Stimulated activated CD8-positive, alpha-beta memory T cell treated with anti-CD3 and anti-CD28 coated beads, Interleukin-4, amount 100 ng/mL, for 24 hours (primary cell): ENCODE results near the gene FAM117A.
"Not testable (repeated sequence)": the region's sequence is repeated elsewhere in the genome, so short reads cannot be mapped to it uniquely, and the experiment has no call there.

Experiments
- DNase-seq: peaks from one replicate; pipeline ENCODE4 v3.0.0-alpha.2; 2020; ENCODE audit warnings: low read depth

The FAM117A gene

DNA sequence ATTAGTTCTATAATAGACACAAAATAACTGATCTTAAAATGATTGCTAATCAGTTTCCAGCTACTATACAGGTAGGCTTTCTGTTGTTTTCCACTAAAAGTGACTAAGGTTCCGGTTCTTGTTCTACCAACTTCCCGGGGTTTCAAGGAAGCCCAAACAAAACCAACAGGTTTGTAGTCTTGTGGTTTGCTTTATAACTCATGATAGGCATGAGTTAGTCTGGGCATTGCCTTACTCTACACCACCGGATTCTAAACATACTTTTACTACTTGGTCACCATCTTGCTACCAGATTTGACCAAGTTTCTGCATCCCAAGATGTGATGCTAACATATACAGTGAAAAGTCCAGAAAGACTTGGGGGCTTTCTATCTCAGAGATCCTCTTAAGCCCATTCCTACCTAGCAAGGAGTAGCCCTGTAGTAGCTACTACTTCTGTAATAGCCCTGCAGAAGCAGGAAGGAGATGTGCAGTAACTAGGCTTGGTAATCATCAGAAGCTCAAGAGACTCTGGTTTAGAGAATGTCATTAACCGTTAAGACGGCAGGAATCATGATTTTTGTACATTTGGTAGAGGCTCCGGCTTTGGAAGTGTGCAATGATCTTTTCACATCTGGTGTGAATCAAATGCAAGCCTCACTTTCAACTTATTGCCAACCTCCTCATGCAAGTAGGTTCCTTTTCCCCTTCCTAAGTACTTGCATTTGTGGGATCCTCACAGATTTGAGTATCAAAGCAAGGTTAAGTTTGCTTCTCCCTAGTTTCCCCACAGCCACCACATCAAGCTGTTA, 1.6 kb downstream of the FAM117A start:
- DNase-seq, result no peak

- DNase-seq, result no peak
These were observed 2.9 kb downstream of the FAM117A start for GRCh38 chr17:49760932-49761558.

- DNase-seq, result no peak
These were observed 3.6 kb downstream of the FAM117A start for GRCh38 chr17:49760296-49760695.

DNA sequence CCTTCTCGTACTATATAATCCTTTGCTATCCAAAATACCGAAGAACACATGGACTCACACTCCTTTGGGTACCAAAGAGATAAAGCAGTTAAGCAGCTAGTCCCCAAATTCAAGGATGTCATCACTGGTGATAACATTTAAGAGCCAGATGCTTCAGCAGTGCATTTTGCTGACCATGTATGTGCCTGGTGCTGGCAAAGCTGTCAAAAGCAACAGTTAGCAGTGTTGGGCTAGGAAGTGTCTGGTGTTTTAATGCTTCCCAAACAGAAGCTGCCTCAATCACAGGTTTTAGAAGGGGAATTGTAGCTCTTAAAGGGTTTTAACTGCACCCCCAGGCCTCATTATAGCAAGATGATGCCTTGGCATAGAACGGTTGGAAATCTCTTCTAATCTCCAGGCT, 4.7 kb downstream of the FAM117A start:
- DNase-seq, result no peak

GRCh38 chr17:49758464-49759010, 5.4 kb downstream of the FAM117A start:
- not testable (repeated sequence) for DNase-seq

GRCh38 chr17:49757151-49757777, 6.7 kb downstream of the FAM117A start:
- DNase-seq, result no peak

DNA sequence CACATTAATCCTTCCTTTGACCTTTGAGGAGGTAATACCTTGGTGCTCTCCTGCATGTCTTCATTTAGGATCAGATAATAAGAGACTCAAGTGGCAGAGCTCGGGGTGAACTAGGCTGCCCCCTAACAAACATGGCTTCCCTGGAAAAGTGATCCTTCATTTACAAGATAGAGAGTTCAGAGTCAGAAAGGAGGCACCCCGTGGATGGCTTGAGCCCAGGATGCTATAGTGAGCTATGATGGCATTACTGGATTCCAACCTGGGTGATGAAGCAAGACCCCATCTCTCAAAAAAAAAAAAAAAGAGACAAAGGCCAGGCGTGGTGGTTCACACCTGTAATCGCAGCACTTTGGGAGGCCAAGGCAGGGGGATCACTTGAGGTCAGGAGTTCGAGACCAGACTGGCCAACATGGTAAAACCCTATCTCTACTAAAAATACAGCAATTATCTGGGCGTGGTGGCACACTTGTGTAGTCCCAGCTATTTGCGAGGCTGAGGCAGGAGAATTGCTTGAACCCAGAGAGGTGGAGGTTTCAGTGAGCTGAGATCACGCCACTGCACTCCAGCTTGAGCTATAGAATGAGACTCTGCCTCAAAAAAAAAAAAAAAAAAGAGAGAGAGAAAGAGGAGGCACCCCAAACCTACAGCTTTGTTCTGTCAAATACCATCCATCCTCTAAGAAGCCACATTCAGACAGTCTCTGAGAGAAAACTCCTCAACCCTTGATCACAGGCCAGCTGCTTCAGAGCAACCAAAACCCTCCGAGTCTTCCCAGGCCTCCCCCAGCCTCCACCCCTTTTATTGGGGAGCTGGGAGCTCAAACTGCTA, 7.4 kb downstream of the FAM117A start:
- DNase-seq, result no peak

GRCh38 chr17:49755663-49756283, 8.2 kb downstream of the FAM117A start:
- DNase-seq, result no peak

DNA sequence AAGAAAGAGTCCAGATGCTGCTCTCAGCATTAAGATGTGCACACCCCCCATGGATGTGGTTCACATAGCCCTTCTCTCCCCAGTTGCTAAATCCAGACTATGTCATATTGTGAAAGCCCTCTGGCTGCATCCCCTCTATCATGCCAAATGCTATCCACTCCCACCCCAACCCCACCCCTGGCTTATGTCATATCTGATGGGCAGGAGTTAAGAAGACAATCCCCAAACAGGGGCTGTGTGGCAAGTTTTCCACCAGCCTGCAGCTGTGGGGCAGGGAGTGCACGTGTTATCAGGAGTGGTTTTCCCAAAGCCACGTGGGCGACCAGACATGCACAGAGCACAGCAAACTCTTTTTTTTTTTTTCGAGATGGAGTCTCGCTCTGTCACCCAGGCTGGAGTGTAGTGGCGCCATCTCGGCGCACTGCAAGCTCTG, 10.0 kb downstream of the FAM117A start:
- no peak for DNase-seq

DNA sequence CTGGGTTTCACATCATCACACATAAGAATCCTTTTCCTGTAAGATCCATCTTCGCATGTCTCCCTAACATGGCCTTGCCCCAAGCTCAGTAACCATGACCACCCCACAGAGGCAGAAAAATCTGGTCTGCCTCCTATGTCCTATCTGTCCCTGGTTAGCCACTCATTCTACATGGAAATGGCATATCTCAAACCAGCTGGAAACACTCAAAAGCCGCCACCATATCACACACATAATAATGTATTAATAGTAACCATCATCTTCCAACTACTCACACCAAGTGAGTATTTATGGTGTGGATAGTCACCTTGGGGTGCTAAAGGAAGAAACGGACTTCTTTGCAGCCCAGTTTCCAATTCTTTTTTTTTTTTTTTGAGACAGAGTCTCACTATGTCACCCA, 11.4 kb downstream of the FAM117A start:
- no peak for DNase-seq

GRCh38 chr17:49749730-49750129, 14.2 kb downstream of the FAM117A start:
- no peak for DNase-seq

DNA sequence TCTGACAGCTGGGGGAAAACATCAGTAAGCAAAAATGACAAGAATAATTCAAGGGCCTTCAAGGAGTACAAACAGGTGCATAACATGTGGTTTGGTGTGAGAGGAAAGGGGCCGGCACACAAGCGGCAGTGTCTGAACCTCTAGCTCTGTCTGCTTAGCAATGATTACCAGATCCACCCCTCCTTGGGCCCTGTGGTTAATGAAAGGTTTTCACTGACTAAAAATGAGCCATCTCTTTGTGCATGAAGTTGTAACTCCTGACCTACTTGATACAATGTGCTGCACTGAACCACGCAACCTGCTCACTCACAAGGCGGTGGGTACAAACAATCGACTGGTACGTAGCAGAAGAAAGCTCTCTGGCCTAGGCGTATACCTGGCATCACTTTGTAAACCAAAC, 15.1 kb downstream of the FAM117A start:
- DNase-seq, result peak; percentile 44

GRCh38 chr17:49748223-49748622, 15.7 kb downstream of the FAM117A start:
- no peak for DNase-seq

DNA sequence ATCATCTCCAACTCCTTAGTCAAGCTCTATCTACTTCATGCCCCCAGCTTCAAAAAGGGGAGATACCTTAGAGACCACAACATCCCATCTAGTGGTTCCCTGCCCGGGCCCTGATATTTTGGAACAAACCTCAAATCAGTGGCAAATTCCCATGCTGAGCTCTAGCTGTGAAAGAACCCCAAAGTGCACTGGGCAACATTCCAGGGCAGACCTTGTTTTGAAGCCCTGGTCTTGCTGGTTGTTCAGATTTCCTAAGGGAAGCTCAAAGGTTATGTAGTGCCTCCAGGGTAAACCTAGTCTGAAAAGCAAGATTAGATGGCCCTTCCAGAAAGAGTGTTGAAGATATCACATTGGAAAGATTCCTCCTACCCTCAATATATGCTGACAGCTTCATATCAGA, 16.3 kb downstream of the FAM117A start:
- no peak for DNase-seq

DNA sequence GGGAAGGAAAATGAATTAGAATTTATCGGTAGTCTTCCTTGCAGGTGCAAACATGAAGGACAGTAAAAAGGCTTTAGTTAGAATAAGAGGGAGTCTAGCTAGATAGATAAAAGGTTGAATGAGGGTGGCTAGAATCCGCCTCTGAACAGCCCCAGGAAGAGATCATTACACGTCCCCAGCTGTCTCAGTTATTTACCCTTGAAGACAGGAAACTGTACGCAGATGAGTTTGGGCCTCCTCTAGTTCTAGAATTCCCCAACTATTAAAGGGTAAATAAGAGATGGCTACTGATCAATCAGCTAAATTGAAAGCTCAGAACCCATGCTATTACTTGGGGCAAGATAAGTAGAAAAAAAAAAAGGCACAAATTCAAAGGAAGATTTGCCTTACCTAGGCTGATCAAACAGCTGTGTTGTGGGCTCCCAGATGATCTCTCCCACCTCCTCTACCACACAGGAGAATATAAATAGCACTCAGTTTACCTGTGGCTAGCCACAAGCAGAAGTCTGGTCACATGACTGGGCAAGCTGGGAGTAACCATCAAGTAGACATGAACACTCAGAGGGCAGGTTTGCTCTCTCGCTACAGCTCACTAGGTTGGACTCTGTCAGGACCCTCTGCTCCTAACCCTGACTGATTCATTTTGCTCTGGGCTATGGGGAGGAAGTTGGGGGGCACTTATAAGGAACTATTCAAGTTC, 17.0 kb downstream of the FAM117A start:
- DNase-seq, result no peak

DNA sequence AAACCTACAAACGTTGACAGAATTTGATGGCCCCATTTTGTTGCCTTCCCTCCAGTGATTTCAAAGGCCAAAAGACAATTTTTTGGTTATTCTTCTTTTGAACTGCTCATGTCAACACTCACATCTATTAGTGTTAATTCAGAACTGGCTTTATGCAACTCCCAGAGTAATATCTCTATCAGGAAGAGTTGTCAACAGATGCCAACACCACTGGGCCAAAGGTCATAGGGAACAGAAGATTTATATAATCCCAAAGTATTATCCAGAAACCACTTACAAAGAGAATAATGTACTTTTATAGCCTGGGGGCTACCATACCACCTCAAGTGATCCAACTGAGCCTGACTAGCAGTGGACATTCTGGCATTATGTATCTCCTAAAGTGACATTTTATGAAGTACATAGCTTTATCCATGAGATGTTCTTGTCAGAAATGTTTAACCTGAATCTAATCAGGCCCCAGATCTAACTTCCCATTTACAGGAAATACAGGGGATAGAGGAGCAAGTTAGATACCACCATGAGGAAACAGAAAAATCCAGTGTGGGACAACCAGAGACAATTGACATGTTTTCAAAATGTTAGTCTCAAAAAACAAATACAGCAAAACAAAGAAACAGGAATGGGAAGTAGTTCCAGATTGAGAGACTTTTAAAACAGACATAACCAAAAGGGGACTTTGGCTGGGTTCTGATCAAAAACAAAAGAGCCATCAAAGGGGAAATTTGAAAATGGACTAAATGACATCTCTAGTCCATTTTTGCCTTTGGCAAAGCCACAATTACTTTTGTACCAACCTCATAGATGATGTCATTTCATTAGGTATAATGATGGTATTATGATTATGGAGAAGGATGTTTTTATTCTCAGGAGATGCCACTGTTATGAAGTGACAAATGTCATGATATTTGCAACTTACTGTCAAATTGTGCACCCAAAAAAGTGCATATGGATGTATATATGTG, 18.5 kb downstream of the FAM117A start:
- no peak for DNase-seq

DNA sequence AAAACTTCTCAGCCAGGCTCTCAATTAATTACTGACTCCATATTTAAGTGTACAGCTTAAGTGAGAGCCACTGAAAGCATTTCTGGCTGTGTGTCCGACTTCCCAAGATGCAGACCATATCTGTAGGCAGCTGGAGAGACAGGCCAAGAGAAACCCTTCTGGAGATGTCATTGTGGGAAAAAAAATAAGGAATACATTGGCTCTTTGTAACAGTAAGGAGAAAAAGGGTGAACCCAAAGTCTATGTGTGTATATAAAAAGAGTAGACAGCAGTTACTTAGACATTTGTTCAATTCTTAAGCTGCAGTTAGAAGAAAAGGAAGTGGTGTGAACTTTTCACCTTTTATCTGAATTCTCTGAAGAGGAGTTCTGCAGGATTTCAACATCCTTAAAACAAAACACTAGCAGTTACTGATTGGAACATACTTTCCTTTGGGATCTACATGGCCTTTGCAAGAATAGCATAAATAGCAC, 21.7 kb downstream of the FAM117A start:
- no peak for DNase-seq

DNA sequence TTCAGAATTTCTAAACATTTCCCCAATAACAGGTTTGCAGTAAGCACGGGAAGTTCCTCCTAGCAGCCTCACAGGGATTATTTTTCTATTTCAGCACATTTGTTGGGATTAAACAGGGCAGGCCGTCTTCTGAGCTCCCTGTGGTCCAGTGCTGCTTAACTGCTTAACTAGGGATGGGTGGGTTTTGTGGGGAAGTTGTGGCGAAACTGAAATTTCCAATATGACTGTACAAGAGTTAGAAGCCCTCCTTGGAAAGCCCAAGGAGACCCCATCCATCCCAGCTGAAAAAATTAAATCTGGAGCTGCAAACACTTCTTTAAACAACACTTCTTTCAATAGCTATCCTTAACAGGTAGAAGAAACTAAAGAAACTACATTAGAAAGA, 22.2 kb downstream of the FAM117A start:
- DNase-seq, result no peak

DNA sequence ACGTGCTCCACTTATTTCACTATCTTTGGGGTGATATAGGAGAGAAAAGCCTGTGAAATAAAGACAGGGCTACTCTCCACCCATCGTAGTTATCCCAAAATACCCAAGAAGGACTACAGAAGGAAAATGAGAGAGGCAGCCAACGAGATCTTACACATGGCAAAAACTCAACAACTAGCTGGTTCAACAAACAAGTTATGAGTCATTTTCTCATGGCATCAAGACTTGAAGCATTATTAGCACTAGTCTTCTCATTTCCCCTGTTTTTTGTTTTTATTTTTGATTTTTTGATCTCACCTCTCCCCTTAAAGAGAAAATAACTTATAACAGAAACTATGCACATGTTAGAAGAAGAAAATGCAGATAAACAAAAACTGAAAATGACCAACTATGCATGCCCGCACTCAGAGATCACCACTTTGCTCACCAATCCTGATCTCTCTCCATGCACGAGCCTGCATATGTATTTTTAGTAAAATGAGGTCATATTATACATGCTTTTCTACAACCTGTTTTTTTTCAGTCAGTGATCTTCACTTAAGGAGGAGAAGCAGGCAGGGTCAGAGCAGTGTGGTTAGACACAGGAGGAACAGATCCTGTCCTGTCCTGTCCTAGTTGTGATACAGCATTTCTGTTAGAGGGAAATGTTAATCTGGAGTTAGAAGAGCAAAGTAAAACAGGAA, 22.8 kb downstream of the FAM117A start:
- DNase-seq, result no peak
